Retinal pigment epithelial cell (primary cell): ENCODE measurements around the gene RPL12.

Source experiments
- DNase-seq: peaks from one replicate; pipeline ENCODE4 v3.0.0-alpha.2; 2010; ENCODE audit warnings: low read depth
- H3K4me3 ChIP-seq: 2 replicates; pipeline ENCODE4 v1.5.1; 2011; ENCODE audit warnings: mild to moderate bottlenecking, low read length, control low read depth, moderate library complexity
- CTCF ChIP-seq: conservative IDR thresholded peaks from 2 replicates; pipeline ENCODE4 v1.5.1; 2011; ENCODE audit warnings: low read depth, low read length, control low read depth, inconsistent platforms

The RPL12 gene

DNA sequence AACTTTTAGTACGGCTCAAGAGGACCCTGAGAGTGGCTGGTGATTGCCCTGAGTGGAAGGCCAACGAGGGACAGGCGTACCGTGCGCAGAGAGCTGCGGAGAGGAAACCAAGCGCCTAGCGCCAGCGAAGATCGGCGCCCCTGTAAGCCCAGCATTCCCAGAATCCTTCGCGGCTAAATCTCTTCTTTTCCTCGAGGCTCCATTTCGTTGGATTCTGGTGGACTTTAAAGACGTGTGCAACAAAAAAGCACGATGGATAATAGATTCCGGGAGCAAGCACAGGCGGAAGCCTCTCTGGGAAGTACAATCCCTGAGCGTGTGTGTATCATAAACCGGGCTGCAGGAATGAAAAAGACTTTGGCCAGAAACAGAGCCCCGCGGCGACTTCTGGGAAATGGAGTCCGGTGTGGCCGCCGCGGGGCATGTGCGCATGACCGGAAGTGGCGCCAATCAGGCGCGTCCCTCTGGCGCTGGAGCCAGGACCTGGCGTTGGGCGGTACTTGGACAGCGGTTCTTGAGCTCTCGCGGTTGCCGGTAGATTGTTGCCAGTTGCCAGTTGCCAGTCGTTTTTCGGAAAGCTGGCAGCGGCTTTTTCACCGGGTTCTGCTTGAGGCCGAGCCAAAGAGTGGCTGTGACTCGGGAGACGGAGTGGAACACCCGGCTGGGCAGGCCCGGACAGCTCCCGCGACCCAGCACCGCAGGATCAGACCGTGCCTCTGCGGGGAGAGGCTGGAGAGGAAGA, 27.1 kb downstream of the RPL12 start, which contains the start of gene ZNF79:
Gene ZNF79, plus strand, starts transcription at position 449 of the 742 bp plus-strand sequence. CDS start 406 bp downstream, outside the sequence.
- DNase-seq = peak; percentile 71
- no peak for TF ChIP-seq CTCF
- peak within 1 kb of the TSS; percentile 98 for H3K4me3 ChIP-seq

GRCh38 chr9:127423476-127423933, 27.7 kb downstream of the RPL12 start:
- TF ChIP-seq CTCF = no peak
- H3K4me3 ChIP-seq = peak overlapping the region; percentile 98
- DNase-seq = no peak

DNA sequence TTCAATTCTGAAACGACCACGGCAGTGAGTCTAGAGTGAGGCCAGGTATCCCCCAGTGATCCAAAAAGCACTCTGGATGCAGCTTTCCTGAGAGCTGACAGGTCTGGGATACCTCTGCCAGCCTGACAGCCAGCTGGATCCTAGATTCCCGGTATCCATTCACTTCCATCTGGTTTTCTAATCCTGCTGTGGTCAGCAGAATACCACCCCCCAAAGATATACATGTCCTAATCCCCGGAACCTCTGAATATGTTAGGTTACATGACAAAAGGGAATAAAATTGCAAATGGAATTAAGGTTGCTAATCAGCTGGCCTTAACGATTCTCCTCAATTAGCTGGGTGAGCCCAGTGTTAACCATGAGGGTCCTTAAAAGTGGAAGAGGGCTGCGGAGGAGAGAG, 28.4 kb downstream of the RPL12 start:
- no peak for DNase-seq
- TF ChIP-seq CTCF = no peak
- peak overlapping the region; percentile 98 for H3K4me3 ChIP-seq

GRCh38 chr9:127422133-127422782, 28.9 kb downstream of the RPL12 start:
- no peak overlapping the region for H3K4me3 ChIP-seq
- TF ChIP-seq CTCF = no peak
- DNase-seq = no peak

DNA sequence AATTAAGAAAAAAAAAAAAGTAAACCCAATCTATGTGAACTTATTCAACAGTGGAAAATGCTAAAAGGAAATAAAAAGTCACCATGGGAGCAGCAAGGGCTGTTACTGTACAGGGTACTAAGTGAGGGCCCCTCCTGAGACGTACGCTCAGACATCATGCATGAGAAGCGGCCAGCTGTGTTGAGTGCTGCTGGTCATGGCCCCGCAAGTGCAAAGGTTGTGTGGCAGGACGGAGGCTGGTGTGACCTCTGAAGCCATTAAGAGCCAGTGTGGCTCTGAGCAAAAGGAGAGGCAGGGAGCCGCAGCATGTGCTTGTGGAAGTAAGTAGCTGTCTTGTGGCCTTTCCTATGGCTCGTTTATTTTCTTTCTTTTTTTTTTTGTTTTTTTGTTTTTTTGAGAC, 30.1 kb downstream of the RPL12 start:
- no peak for TF ChIP-seq CTCF
- DNase-seq = no peak
- H3K4me3 ChIP-seq = no peak overlapping the region

DNA sequence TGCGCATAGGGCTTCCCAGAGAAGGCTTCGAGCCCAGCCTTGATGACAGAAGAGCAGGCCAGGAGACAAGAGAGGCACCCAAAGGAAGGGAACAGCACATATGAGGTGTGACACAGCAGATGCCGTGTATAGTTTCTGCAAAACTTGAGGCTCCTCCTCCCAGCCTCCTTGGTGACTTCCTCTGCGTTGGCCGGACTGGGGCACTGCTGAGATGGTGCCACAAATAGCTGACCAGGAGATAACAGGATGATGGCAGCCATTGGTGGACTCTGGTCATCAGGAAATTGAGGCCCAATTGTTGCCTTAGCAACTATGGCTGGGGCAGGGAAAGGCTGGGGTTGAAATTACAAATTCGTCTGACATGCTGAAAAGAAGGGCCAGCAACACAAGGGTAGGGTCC, 31.9 kb downstream of the RPL12 start:
- H3K4me3 ChIP-seq = no peak overlapping the region
- DNase-seq = no peak
- no peak for TF ChIP-seq CTCF
